GM12878 (cell line): ENCODE measurements around the gene SRSF3. TPM values are rescaled to one million over a fixed set of nuclear protein-coding genes. Genes with fewer than 3 reads are reported as not detected.

ENCODE experiments used
- ATAC-seq: fragments of 200-7000 bp; cut with Tn5 transposase; 3 replicates; pipeline ENCODE4 v1.9.1; 2020; ENCODE audit warnings: mild to moderate bottlenecking, moderate library complexity
- BruUV-seq: library from RNA; stranded (reverse); fragments of 400-500 nt; replicated peaks from 2 replicates; lab custom pipeline; 2021; lab: Mats Ljungman, UMichigan
- CTCF ChIA-PET: fragments of 300-600 bp; sonication (Branson Sonifier 250); formaldehyde crosslinking; extraction: SDS; loops from one replicate; lab custom pipeline; 2021; ENCODE audit warnings: inconsistent platforms; lab: Yijun Ruan, JAX
- POLR2A ChIA-PET: fragments of 350-600 bp; formaldehyde crosslinking; extraction: SDS; loops from one replicate; lab custom pipeline; 2021; ENCODE audit warnings: inconsistent platforms; lab: Charles Lee
- RAD21 ChIA-PET: fragments of 300-600 bp; sonication (Branson Sonifier 250); formaldehyde crosslinking; loops from one replicate; lab custom pipeline; 2023; ENCODE audit warnings: antibody characterized with exemption; ENCODE audit not compliant: unreplicated experiment; lab: Charles Lee
- SMC1A ChIA-PET: fragments of 300-600 bp; sonication (Branson Sonifier 250); formaldehyde crosslinking; loops from one replicate; lab custom pipeline; 2023; ENCODE audit not compliant: unreplicated experiment, uncharacterized antibody; lab: Charles Lee
- DNase-seq: peaks from one replicate; pipeline ENCODE4 v3.0.0-alpha.2; 2011; ENCODE audit warnings: low read depth, low spot score
- FAIRE-seq: peaks from 3 replicates; lab custom pipeline; 2011; peaks lifted over from hg19 to GRCh38; lab: Jason Lieb, UNC
- H2AFZ ChIP-seq: 2 replicates; pipeline ENCODE4 v1.6.0; 2011; ENCODE audit warnings: low read depth, low read length, control low read depth; ENCODE audit not compliant: control insufficient read depth
- H3K27ac ChIP-seq: 2 replicates; pipeline ENCODE4 v1.5.1; 2011; ENCODE audit warnings: control low read depth; ENCODE audit not compliant: control insufficient read depth, insufficient read depth
- H3K27me3 ChIP-seq, 2 experiments: replicated peaks in 1 of 2; 2 replicates each; pipeline versions ENCODE4 v1.6.0 to v1.6.1; 2011; ENCODE audit warnings: low read length in 1 of 2; ENCODE audit not compliant: control insufficient read depth in 2 of 2, insufficient read depth in 2 of 2
- H3K36me3 ChIP-seq, 2 experiments: 2 replicates each; pipeline ENCODE4 v1.5.1; 2011; ENCODE audit warnings: low read length in 1 of 2; ENCODE audit not compliant: control insufficient read depth in 2 of 2, insufficient read depth in 2 of 2
- H3K4me1 ChIP-seq: 2 replicates; pipeline ENCODE4 v1.6.1; 2011; ENCODE audit warnings: mild to moderate bottlenecking, low read length, moderate library complexity, mixed read lengths; ENCODE audit not compliant: control insufficient read depth, insufficient read depth
- H3K4me2 ChIP-seq: 2 replicates; pipeline ENCODE4 v1.6.0; 2011; ENCODE audit warnings: control low read depth; ENCODE audit not compliant: control insufficient read depth, insufficient read depth
- H3K4me3 ChIP-seq: fragments of 200-600 bp; sonication (generic); 2 replicates; pipeline ENCODE4 v1.5.1; 2016
- H3K79me2 ChIP-seq: 2 replicates; pipeline ENCODE4 v1.6.0; 2011; ENCODE audit warnings: low read length; ENCODE audit not compliant: control insufficient read depth, insufficient read depth
- H3K9ac ChIP-seq: 2 replicates; pipeline ENCODE4 v1.8.0; 2011; ENCODE audit warnings: low read length, control low read depth, mixed read lengths; ENCODE audit not compliant: control insufficient read depth, insufficient read depth
- H3K9me3 ChIP-seq: replicated peaks from 3 replicates; pipeline ENCODE4 v1.5.1; 2011; ENCODE audit warnings: mild to moderate bottlenecking, low read length; ENCODE audit not compliant: control insufficient read depth, insufficient read depth
- H4K20me1 ChIP-seq: 2 replicates; pipeline ENCODE4 v1.6.0; 2011; ENCODE audit not compliant: control insufficient read depth, insufficient read depth
- BRCA1 ChIP-seq: IDR thresholded peaks from 2 replicates; pipeline ENCODE4 v1.6.1; 2011; ENCODE audit warnings: low read depth, low read length, improper control_type of control experiment
- ETV6 ChIP-seq, 2 experiments: fragments of 450-650 bp in 1 of 2; IDR thresholded peaks in 1 of 2; conservative IDR thresholded peaks in 1 of 2; 2 replicates each; pipeline ENCODE4 v1.6.1; 2014; ENCODE audit warnings: antibody characterized with exemption in 1 of 2, borderline replicate concordance in 1 of 2, low read depth in 1 of 2, mild to moderate bottlenecking in 1 of 2, moderate library complexity in 1 of 2
- POLR2AphosphoS5 ChIP-seq: IDR thresholded peaks from 2 replicates; pipeline ENCODE4 v1.6.1; 2011; ENCODE audit warnings: mild to moderate bottlenecking, low read length, inconsistent platforms
- RCOR1 ChIP-seq: conservative IDR thresholded peaks from 2 replicates; pipeline ENCODE4 v1.6.1; 2012; ENCODE audit warnings: low read depth, low read length, improper control_type of control experiment
- TARDBP ChIP-seq: IDR thresholded peaks from 2 replicates; pipeline ENCODE4 v1.6.1; 2016; ENCODE audit warnings: borderline replicate concordance
- ZBED1 ChIP-seq: IDR thresholded peaks from 2 replicates; pipeline ENCODE4 v1.6.1; 2016; ENCODE audit warnings: borderline replicate concordance
- WGBS: methylation state at CpG from one replicate; pipeline ENCODE4 v1.1.6; 2016; ENCODE audit warnings: low lambda C conversion rate; ENCODE audit not compliant: insufficient replicate concordance, insufficient coverage; ENCODE audit errors: missing lambda C conversion rate; 5-methylcytosine and 5-hydroxymethylcytosine counted together
- in situ Hi-C: fragments of 300-500 bp; cut with MboI; formaldehyde crosslinking; loops from 9 replicates; pipeline ENCODE4 v1.14.3; 2018; ENCODE audit warnings: mixed read lengths
- intact Hi-C: fragments of 100-400 bp; cut with micrococcal nuclease; formaldehyde crosslinking; loops from one replicate; pipeline ENCODE4 v1.14.2; 2022; ENCODE audit not compliant: unreplicated experiment
- polyA plus RNA-seq, 11 experiments: library from polyadenylated mRNA; depleted of rRNA in 4 of 11; unstranded in 6 of 11; stranded (reverse) in 5 of 11; fragments of >200 nt; fragmentation: Nextera tagmentation in 4 of 11; fragmentation: Illumina TruSeq in 1 of 11; extraction: Ambion mirVana in 4 of 11; extraction: Trizol in 1 of 11; gene quantifications; 1 replicate in 1 of 11; 2 replicates in 10 of 11; pipeline versions ENCODE4 v1.2.1 to v1.2.3, GENCODE V29; 2011 to 2016; ENCODE audit warnings: inconsistent platforms in 2 of 11, missing spikeins in 2 of 11, low read depth in 1 of 11
- total RNA-seq, 4 experiments: library from RNA; depleted of rRNA in 3 of 4; stranded (reverse); fragments of >200 nt in 3 of 4; fragmentation: Illumina TruSeq in 1 of 4; extraction: Trizol in 1 of 4; gene quantifications; 2 replicates each; pipeline versions ENCODE4 v1.2.1 to v1.2.3, GENCODE V29; 2013 to 2021

SRSF3 gene
- total and polyA plus RNA-seq, 10 of the 15 experiments (the other 5 are each of a cell fraction or from before 2014, with no cell fraction given) = 195 to 1,377 (median 493) TPM

DNA sequence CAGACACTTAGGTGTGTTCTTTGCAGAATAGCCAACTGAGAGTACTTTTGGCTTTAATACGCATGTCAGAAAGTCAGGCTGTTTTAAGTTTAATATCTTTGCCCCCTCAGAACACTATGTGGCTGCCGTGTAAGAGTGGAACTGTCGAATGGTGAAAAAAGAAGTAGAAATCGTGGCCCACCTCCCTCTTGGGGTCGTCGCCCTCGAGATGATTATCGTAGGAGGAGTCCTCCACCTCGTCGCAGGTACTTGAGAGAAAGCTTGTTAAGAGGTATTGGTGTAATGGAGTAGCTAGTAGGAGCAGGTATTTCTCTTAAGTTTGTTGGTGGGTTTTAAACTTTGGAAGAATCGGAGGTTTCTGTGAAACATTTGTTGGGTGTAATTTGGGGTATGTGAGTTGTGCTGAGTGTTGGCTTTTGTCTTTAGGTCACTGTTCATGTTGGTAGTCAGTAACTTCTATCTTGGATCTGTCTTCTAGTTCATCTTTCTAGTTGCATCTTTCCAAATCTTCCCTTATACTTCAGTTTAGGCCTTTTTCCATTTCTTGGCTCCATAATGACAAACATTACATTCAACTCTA is 4.7 kb downstream of the SRSF3 start:
- Histone ChIP-seq H3K4me3 (peak overlapping the region; percentile 73), H3K27ac (no peak overlapping the region), H3K9ac (no peak overlapping the region), H3K27me3 (no peaks in the 10 kb centered on the region)
- RAD21 ChIA-PET = interaction anchor here (0.5 to 1.8 kb wide), 9 partner anchors 8 to 234 kb away, joined by 3 to 8 read pairs (median 4); no protein-coding TSS in a partner anchor
- CTCF ChIA-PET = interaction anchor here (0.5 to 4.2 kb wide), 14 partner anchors 10 to 184 kb away, joined by 3 to 29 read pairs (median 4); no protein-coding TSS in a partner anchor
- in situ Hi-C loops = no loop called here
- FAIRE-seq = no peak
- peak; percentile 15; the same call in 1 of the 2 replicates for TF ChIP-seq ZBED1
- TF ChIP-seq BRCA1 = no peak
- no peak for TF ChIP-seq TARDBP
- TF ChIP-seq RCOR1 = no peak
- peak; percentile 62 for TF ChIP-seq POLR2AphosphoS5
- no peak for TF ChIP-seq ETV6 (conservative IDR thresholded peaks at IDR 0.05 in 1 of 2, IDR thresholded peaks at IDR 0.05 in 1 of 2; ENCODE audit: borderline replicate concordance in 1 of 2, low read depth in 1 of 2)
- TF ChIP-seq, all 136 proteins: peak for 2
- no peak for ATAC-seq
- peaks cover 98% of the 10 kb centered on the region for H3K79me2 ChIP-seq
- no TSS peak for BruUV-seq
- peaks cover 17 to 42% of the 10 kb centered on the region in 2 experiments for H3K36me3 ChIP-seq
- ChIA-PET POLR2A (interaction anchor here (0.6 to 2.4 kb wide), 9 partner anchors 8 to 557 kb away, joined by 3 to 15 read pairs (median 4); no protein-coding TSS in a partner anchor), SMC1A (interaction anchor here (0.7 to 5.1 kb wide), 16 partner anchors 10 to 1119 kb away, joined by 3 to 50 read pairs (median 4); no protein-coding TSS in a partner anchor)
- DNase-seq = no peak
- intact Hi-C loops = no loop called here
- peak overlapping the region; percentile 79 for H3K4me2 ChIP-seq
- no peak overlapping the region for H2AFZ ChIP-seq
- peaks cover 11% of the 10 kb centered on the region for H4K20me1 ChIP-seq
- H3K4me1 ChIP-seq = peaks cover 3% of the 10 kb centered on the region; the same call in 1 of the 2 replicates
- WGBS = 97% methylated on average over 11 of the region's 11 CpGs
- no peaks in the 10 kb centered on the region for H3K9me3 ChIP-seq
